Forelimb muscle (tissue), 1 donor: ENCODE data around the gene PDGFD. TPM values are rescaled to one million over a fixed set of nuclear protein-coding genes. Genes with fewer than 3 reads are reported as not detected.

ENCODE experiments used
- DNase-seq: peaks from one replicate; pipeline ENCODE4 v3.0.0-alpha.2; 2013; ENCODE audit warnings: low read depth
- polyA plus RNA-seq: library from polyadenylated mRNA; unstranded; fragments of 120-200 nt; gene quantifications from one replicate; pipeline ENCODE4 v1.2.1, GENCODE V29; 2013; ENCODE audit not compliant: insufficient read length

PDGFD gene
- polyA plus RNA-seq, 1 donor: 16.5 TPM

DNA sequence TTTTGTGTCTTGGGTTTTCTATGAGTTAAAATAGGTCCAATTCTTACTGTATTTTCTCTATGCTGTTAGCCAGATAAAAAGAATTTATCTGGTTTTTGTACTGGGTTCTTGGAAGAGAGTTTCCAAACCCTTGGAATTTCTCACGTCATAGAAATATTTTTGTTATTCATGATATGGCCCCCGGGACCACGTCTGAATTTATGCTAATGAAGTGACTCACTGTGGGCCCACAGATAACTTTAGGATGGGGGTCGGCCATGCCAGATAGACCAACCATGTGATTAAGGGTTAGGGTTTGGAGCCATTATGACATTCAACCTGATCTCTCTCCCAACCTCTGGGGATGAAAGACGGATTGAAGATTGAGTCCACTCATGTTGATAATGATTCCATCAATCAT lies 163.1 kb downstream of the PDGFD start:
- no peak for DNase-seq

DNA sequence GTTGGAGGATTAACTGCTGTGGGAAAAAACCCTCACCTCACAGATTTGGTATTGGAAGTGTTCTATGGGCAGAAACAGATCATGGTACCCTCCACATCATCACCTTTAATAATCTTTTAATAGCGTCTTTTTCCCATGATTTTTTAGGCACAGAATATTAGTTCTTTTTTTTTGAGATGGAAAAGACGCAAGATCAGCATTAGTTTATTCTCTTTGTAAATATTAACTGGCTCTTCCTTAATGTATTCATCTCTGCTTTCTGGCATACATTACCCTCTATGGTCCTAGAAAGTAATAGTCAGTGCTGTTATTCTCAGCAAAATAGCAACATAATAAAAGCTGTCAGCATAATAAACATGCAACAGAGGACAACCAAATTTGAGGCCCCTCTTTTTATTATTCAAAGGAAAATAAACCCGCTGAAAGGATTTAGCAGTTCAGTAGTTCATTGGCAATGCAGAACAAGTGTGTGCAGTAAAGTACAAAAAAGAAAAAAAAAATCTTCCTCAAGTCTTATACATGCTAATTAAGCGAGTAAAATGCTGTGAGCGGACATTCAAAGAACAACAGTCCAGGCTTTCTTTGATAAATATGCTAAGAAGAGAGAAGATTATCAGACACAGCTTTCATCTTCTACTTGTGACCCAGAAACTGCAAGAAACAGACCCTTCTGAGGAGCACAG lies 165.0 kb downstream of the PDGFD start:
- no peak for DNase-seq

DNA sequence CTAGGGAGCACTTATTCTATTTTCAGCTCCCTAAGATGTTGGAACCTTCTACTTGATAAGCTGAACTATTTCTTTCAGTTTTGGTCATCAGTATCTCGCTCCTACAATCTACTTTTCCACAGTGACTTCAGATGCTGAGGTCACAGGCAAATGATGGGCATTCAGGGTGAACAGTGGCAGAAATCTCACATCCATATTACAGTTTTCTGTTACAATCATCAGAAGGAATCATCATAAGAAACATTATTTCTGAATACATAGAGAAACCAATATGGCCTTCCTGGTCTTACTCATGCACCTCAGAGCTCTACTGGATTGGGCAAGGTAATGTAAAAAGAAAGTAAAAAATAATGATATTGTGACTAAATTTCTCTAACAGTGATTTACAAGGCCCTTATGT lies 166.9 kb downstream of the PDGFD start:
- DNase-seq: no peak

DNA sequence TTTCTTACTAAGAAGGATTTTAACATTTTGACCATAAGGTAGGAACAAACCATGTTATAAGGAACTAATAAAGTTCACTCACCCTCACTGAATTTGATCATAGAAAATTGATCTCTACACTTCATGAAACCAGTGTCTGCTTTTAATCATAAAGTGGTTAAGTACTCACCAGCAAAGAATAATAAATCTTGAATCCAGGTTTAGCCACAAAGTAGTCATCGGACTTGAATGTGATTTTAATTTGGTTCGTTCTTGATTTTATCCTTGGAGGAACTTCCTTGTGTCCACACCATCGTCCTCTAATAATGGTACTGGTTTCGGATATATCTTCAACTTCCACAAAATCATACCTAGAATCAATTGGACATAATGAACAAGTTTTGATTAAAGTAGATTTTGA lies 168.1 kb downstream of the PDGFD start:
- no peak for DNase-seq

DNA sequence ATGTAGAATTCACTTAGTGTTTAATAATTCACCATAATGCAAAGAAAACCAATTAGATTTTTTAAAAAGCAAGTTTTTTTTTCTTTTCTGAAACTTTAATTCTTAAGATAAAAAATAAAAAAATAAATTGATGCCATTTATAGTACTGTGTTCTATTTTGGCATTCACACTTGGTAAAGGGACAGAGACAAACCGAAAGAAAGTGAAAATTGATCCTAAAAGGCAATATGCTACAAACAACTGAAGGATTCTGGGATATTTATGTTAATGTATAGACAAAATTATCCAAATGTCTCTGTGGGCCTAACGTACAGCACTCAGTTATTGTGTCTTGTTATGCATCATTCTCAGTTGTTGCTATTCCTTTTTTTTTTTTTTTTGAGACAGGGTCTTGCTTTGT lies 169.4 kb downstream of the PDGFD start:
- DNase-seq: no peak

DNA sequence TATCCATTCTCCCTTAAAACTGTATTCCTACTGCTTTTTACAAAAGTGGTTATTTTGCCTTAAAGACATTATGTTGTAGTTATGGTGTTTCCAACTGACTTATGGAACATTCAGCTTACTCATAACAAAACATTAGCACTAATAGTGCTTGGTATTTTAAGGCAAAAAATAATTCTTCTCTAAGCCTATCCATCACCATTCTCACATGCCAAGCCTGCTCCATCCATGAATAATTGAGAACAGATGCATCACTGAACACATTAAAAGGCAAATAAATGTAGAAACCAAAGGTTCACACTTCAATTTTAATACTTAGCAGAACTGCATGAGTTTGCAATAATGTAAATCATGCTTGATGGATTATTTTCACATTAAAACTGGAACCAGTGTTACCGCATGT lies 169.9 kb downstream of the PDGFD start:
- DNase-seq: no peak

DNA sequence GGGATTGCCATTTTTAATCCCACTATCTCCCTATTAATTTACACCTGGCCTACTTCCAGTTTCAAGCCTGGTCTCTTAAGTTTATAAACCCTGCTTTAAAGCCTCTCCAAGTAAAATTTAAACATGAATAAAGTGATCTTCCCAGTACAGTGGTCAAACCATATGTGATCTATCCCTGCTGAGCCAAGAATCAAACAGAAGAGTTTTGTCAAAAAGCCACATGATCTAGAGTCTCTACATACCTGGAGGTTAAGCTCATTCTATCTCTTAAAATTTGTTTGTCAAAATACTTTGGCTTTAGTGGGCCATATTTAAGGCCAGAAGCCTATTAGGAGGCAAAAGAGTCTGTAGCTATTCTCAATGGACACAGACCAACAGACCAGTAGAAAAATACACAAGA lies 170.4 kb downstream of the PDGFD start:
- no peak for DNase-seq

DNA sequence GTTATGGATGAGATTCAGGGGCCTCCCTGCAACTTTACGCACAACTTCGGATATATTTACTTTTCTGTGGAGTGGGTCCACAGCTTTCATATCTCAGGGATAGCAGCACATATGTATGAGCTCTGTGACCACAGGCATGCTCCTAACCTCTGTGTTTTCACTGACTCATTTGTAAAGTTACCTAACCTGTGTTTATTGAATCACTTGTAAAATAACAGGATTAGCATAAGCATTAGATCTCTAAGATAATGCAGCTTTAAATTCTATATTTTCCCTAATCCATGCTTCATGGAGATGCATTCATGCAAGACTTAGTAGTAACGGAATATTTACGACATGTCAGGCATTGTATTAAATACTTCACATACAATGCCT lies 175.4 kb downstream of the PDGFD start:
- no peak for DNase-seq

DNA sequence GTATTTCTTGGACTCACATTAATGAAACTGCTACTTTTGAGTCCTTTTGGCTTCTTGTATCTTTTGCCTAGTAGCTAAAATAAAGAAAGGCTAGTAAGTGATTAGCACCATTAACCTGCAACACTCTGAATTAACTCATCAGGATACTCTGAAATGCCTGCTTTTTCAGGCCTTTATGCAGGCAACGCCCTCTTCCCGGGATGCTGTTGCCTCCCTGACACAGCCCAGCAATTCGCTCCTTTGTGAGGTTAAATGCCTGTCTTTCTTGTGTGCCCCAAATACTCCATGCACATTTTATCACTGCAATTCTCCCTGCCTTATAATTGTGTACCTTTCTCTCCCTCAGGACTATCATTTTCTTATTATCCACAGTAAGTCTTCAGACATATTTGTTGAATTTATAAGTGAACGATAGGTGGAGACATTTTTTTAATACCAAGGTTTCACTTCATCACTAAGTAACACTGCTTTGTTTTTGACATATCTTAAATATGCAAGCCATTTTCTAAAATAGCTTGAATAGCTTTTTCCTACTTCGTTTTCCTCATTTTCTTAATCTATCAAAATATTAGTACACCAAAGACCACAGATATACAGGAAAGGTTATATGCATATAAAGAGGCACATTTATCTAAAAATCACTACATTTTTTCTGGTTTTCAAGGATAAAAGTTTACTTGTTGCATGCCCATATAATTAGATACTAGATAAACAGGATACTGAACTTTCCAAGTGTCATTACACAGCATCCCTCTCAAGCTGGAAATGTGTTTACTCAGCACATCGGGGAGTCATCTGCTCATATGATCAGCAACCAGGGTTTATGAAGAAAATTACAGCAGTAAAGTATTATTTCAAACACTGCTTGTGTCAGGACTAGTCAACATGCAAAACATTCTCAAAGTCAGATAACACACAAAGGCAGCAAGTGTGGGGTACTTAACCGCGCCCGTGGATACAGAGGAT lies 176.0 kb downstream of the PDGFD start:
- no peak for DNase-seq

DNA sequence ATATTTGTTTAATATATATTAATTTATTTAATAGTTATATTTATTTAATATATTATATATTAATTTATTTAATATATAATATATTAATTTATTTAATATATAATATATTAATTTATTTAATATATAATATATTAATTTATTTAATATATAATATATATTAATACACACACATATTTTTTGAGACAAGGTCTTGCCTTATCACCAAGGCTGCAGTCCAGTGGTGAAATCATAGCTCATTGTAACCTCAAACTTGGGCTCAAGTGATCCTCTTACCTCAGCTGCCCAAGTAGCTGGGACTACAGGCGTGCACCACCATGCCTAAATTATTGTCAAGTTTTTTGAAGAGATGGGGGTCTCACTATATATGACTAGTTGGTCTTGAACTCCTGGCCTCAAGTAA lies 178.9 kb downstream of the PDGFD start:
- no peak for DNase-seq

DNA sequence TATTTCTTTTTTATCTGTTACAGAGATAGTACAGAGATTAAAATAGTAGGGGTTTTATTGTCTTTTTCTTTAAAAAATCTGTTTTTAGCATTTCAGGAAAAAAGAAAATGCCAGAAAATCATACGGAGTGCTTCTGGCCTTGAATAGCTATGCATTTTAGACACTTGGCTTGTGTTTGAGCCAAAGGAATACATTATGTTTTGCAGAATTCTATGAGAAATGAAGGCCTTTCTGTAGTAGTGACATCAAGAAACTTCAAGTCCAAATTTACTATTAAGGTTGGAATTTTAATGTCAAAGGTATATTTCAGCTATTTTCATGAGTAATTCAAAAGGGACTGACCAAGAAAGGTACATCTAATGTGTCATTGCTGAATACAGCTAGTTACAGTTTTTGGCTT lies 183.8 kb downstream of the PDGFD start:
- DNase-seq: no peak

DNA sequence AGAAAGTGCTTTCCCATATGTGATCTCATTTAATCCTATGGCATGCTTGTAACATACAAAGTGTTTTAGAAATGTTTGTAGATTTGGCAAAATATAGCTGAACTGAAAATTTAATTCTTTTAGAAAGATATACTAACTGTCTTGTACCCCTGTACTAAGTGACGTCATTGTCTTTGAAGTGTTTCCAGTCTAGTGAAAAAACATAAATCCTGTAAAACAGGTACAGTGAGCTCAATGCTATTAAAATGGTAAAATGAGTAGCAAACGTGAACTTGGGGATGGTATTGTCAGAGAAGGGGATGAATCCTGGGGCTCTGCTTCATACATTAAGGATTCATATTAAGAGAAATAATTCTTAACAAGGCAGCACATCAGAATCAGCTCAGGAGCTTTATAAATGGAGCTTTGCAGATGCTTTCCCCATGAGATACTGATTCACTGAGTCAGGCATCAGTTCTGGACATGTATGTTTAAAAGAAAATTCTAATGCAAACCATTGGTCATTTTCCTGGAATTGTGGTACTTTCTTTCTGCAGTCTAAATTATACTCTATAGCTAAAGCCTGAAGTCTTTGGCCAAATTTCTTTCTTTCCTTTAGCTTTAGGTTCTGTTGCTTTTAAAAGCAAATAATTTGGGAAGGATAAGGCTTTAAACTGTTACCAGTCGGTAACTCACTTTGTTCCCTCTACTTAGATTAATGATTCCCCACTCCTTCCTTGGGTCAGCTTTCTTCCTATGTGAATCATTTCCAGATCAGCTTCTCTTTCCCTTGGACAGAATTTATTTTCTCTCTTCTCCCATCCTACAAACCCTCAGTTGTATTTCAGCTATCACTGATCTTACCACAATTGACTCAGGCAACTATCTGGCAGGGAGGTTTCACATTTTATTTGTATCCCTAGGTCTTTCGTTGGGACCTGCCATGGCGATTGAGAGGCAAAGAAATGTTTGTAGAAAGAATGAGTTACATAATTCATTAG lies 185.0 kb downstream of the PDGFD start:
- no peak for DNase-seq

DNA sequence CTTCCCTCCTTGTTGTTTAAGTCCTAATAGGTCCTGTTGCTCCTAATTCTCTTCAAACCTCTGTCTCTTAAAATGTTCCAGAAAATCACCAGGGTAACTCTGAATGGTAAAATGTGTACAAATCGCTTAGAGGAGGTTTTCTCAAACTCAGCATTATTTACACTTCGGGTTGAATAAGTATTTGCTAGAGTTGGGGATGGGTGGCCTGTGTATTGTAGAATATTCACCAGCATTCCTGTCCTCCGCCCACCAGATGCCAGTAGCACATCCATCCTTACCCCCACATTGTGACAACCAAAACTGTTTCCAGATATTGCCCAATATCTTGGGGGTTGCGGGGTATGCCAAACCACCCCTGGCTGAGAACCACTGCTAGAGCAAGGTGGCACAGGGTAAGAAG lies 191.9 kb downstream of the PDGFD start:
- no peak for DNase-seq

DNA sequence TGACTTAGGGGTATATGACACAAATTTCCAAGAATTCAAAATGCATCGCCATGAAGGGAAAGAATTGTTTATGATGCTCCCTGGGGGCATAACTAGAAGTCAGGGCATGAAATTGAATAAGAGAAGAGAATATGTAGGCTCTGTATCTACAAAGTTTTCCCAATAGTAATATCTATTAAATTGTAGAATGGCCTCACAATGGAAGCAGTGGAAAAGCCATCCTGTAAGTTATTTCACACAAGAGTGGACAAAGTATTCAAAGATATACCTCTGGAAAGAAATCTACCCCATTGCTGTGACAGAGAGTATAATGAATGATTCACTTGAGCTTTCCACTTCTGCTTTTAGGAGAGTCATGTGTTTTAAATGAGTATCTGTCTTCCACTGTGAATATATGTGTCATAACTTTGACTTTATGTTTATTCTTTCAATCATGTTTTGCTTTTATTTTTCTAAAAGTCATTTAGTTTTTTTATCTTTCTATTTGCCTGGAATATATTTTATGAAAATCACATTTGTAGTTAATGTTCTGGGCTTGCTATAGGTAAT lies 193.2 kb downstream of the PDGFD start:
- DNase-seq: no peak

DNA sequence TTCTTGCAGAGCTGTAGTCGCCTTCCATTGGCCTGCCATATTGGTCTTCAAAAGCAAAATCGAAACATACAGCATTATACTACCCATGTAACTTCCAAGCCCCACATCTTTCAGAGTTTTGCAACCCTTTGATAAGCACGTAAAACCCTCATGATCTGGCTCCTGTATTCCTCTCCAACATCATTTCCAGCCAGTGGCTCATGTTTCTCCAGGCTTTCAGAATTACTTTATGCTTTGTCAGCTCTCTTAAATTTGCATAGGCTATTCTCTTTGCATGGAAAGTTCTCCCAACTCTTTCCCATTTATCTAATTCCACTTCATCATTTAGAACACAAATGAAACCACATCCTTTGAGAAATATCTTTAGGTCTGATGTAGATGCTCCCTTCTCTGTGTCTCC lies 195.3 kb downstream of the PDGFD start:
- DNase-seq: no peak

DNA sequence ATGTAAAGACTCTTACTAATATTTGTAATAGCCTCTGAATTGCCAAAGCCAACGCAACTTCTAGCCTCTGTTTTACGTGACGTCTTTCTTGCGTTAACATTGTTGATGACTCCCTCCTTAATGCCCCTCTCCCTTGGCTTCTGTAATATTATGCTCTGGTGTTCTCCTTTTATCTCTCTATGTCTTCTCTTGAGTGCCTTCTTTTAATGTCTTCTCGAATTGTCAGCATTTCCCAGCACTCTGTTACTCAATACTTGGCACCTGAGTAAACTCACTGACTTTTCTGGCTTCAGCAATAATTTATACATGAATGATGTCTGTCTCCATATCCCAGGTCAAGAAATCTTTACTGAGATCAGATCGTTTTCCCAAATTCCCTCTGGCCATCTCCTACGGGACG lies 196.0 kb downstream of the PDGFD start:
- no peak for DNase-seq

DNA sequence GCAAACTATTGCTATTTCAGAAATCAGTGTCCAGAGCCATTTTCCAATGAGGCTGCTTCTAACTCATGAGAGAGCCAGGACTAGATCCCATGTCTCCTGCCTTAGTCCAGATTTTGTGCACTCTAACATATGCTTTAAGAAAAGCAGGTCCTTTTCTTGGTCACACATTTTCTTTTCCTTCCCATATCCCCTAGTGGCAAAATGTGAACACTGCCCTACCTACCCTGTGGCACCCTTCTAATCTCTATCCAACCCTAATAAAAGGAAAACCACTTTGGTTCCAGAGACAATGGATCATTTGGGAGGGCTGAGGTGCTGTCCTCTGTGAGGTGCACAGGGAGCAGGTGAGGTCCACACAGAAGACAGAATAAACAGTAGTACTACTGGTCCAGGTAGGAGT lies 199.6 kb downstream of the PDGFD start:
- no peak for DNase-seq

DNA sequence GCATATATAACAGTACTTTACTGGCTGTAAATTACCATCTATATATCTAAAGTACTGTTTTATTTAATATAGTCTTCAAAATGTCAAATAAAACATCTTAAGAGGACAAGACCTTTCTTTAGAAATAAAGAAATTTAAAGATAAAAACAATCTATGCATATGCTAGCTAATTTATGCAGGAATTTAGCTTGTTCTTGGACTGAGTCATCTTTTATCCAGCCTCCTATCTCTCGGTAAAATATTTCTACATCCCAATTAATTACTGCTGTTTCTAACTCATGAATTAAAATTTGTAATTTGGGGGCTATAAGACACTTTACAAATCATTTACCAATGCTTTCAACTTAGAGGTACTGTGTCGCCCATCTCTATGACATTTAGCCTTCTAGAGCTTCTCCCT lies 200.3 kb downstream of the PDGFD start:
- no peak for DNase-seq

DNA sequence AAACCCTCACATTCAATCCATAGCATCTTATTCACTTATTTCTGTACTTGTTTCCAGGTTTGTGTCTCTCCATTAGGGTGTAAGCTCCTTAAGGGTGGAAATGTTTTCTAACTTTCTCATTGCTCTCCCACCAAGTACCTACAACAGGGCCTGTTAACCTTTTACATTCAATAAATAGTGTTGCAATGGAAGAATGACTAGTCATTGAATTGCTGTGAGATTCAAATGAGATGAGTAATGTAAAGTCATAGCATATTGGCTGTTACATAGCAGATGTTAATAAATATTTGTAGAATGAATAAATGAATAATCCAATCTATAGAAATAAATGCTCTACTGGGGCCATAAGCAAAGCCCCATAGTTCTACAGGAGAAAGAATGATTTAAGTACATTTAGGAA lies 202.9 kb downstream of the PDGFD start:
- no peak for DNase-seq

DNA sequence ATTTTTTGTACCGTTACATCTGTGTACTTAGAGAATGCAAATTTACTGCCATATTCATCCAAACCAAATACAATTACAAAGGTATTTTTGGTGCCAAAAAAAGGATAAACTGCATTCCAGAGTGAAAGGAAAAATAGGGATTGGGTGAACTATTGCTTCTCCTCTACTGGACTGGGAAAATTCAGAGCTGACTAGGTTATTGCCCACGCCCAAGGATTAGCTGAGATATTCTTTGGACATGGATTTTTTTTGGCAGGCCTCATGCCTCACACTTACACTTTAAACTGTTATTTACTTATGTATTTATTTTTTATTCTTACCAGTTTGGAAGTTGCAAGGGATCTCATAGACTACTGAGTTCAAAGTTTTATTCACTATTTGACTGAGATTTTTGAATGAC lies 203.8 kb downstream of the PDGFD start:
- no peak for DNase-seq

DNA sequence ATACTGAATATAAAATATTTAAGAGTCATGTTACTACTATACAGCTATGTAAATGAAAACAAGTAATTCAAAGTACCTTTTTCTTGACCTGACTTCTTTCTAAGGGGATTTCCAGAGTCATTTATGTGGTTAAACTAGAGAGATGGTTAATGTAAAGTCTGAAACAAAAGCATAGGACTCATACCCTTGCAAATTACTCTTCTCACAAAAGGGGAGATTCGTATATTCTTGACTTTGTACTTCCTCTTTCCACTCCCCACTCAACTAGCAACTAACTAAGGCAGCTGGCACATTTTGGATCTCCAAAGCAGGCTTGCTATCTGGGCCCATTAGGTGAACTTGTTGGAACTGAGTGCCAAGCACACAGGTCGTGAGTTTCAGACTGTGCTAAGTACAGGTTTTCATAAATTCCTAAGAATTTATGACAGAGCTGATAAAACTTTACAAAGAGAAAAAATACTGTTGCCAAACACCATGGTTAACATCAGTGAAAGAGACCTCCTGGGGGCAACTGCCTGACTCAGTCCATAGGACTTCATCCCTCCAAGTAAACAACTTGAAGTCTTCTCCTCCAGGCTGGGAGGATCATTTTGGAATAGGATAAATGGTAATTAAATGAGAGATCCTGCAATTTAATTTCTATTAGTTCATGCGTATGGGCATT lies 204.5 kb downstream of the PDGFD start:
- DNase-seq: no peak
